ENCODE data around the gene TOX4.
A peak's percentile ranks its signal among the peaks of the same experiment; 100 is the strongest.

Gene TOX4

GRCh38 chr14:21503376-21503775, 26.4 kb downstream of the TOX4 start:
- Histone ChIP-seq H2AFZ (ENCODE audit: low read length) (no peak overlapping the region), H3K4me3 (ENCODE audit: low read length, poor library complexity, severe bottlenecking) (no peak overlapping the region), H3F3A (ENCODE audit: low read depth) (no peaks in the 10 kb centered on the region), H3K4me1 (ENCODE audit: insufficient read depth, low read length, poor library complexity, severe bottlenecking) (no peaks in the 10 kb centered on the region), H3K4me2 (ENCODE audit: low read depth, low read length, poor library complexity, severe bottlenecking) (no peak overlapping the region), H3K36me3 (ENCODE audit: insufficient read depth, low read length) (peaks cover 52% of the 10 kb centered on the region; the same call in 1 of the 2 replicates), H3K27me3 (ENCODE audit: insufficient read depth, low read length, poor library complexity, severe bottlenecking) (no peaks in the 10 kb centered on the region), H3K79me2 (ENCODE audit: insufficient read depth, low read length) (peaks cover 36% of the 10 kb centered on the region), H3K9me3 (ENCODE audit: insufficient read depth, low read depth, low read length) (no peaks in the 10 kb centered on the region), H4K20me1 (ENCODE audit: insufficient read depth, low read length, poor library complexity, severe bottlenecking) (peaks cover 7% of the 10 kb centered on the region), H3K9ac (ENCODE audit: low read depth, low read length, poor library complexity, severe bottlenecking) (no peak overlapping the region), H3K9me2 (replicated peaks; ENCODE audit: low read depth, low read length) (no peaks in the 10 kb centered on the region)
- no peak for TF ChIP-seq EZH2phosphoT487 (IDR thresholded peaks at IDR 0.05; ENCODE audit: borderline replicate concordance)
- no peak for TF ChIP-seq CTCF (conservative IDR thresholded peaks at IDR 0.05; ENCODE audit: low read length)

- peaks cover 37% of the 10 kb centered on the region; the same call in 1 of the 2 replicates for H3K36me3 ChIP-seq (ENCODE audit: insufficient read depth, low read length)
- peaks cover 53% of the 10 kb centered on the region for H3K79me2 ChIP-seq (ENCODE audit: insufficient read depth, low read length)
- H3K4me3 ChIP-seq (ENCODE audit: low read length, poor library complexity, severe bottlenecking), result no peak overlapping the region
- no peaks in the 10 kb centered on the region for H3K27me3 ChIP-seq (ENCODE audit: insufficient read depth, low read length, poor library complexity, severe bottlenecking)
- H2AFZ ChIP-seq (ENCODE audit: low read length), result no peak overlapping the region
- H3K4me2 ChIP-seq (ENCODE audit: low read depth, low read length, poor library complexity, severe bottlenecking), result peak overlapping the region; percentile 26
- peaks cover 4% of the 10 kb centered on the region for H3K4me1 ChIP-seq (ENCODE audit: insufficient read depth, low read length, poor library complexity, severe bottlenecking)
- H3F3A ChIP-seq (ENCODE audit: low read depth), result no peaks in the 10 kb centered on the region
- no peaks in the 10 kb centered on the region for H3K9me2 ChIP-seq (replicated peaks; ENCODE audit: low read depth, low read length)
- no peak for TF ChIP-seq EZH2phosphoT487 (IDR thresholded peaks at IDR 0.05; ENCODE audit: borderline replicate concordance)
- TF ChIP-seq CTCF (conservative IDR thresholded peaks at IDR 0.05; ENCODE audit: low read length), result no peak
- H3K9ac ChIP-seq (ENCODE audit: low read depth, low read length, poor library complexity, severe bottlenecking), result no peak overlapping the region
- peaks cover 14% of the 10 kb centered on the region for H4K20me1 ChIP-seq (ENCODE audit: insufficient read depth, low read length, poor library complexity, severe bottlenecking)
- no peaks in the 10 kb centered on the region for H3K9me3 ChIP-seq (ENCODE audit: insufficient read depth, low read depth, low read length)
Observed at GRCh38 chr14:21505012-21505553, 28.1 kb downstream of the TOX4 start.

GRCh38 chr14:21506557-21506956, 29.6 kb downstream of the TOX4 start:
- Histone ChIP-seq H3K4me1 (ENCODE audit: insufficient read depth, low read length, poor library complexity, severe bottlenecking) (peaks cover 4% of the 10 kb centered on the region), H3K9ac (ENCODE audit: low read depth, low read length, poor library complexity, severe bottlenecking) (no peak overlapping the region), H3K9me2 (replicated peaks; ENCODE audit: low read depth, low read length) (no peaks in the 10 kb centered on the region), H2AFZ (ENCODE audit: low read length) (no peak overlapping the region), H3K36me3 (ENCODE audit: insufficient read depth, low read length) (peaks cover 23% of the 10 kb centered on the region; the same call in 1 of the 2 replicates), H3K79me2 (ENCODE audit: insufficient read depth, low read length) (peaks cover 63% of the 10 kb centered on the region), H4K20me1 (ENCODE audit: insufficient read depth, low read length, poor library complexity, severe bottlenecking) (peaks cover 16% of the 10 kb centered on the region), H3K4me3 (ENCODE audit: low read length, poor library complexity, severe bottlenecking) (no peak overlapping the region), H3F3A (ENCODE audit: low read depth) (no peaks in the 10 kb centered on the region), H3K27me3 (ENCODE audit: insufficient read depth, low read length, poor library complexity, severe bottlenecking) (no peaks in the 10 kb centered on the region), H3K4me2 (ENCODE audit: low read depth, low read length, poor library complexity, severe bottlenecking) (no peak overlapping the region), H3K9me3 (ENCODE audit: insufficient read depth, low read depth, low read length) (no peaks in the 10 kb centered on the region)
- TF ChIP-seq EZH2phosphoT487 (IDR thresholded peaks at IDR 0.05; ENCODE audit: borderline replicate concordance) (no peak), CTCF (conservative IDR thresholded peaks at IDR 0.05; ENCODE audit: low read length) (no peak)

All from Loucy (cell line).